Esophagus muscularis mucosa (tissue), 4 donors: ENCODE data around the gene TMEM150C. TPM values are rescaled to one million over a fixed set of nuclear protein-coding genes. Genes with fewer than 3 reads are reported as not detected.

Experiments used
- DNase-seq: peaks from one replicate; pipeline ENCODE4 v3.0.0-alpha.2; 2017; ENCODE audit errors: extremely low spot score
- H3K27ac ChIP-seq, 4 donors: fragments of 200-600 bp; sonication (generic); replicated peaks in 1 of 4; 1 replicate in 3 of 4; 2 replicates in 1 of 4; pipeline ENCODE4 v1.5.1; 2016 to 2019; ENCODE audit warnings: mild to moderate bottlenecking in 1 of 4
- H3K27me3 ChIP-seq, 4 donors: fragments of 200-600 bp; sonication (generic); one replicate each; pipeline versions ENCODE4 v1.5.1 to v1.6.0; 2016 to 2019
- H3K36me3 ChIP-seq, 4 donors: fragments of 200-600 bp; sonication (generic); one replicate each; pipeline ENCODE4 v1.5.1; 2016 to 2019
- H3K4me1 ChIP-seq, 4 donors: fragments of 200-600 bp; sonication (generic); one replicate each; pipeline ENCODE4 v1.5.1; 2016 to 2019
- H3K4me3 ChIP-seq, 4 donors: fragments of 200-600 bp; sonication (generic); 1 replicate in 2 of 4; 2 replicates in 2 of 4; pipeline ENCODE4 v1.5.1; 2016 to 2019; ENCODE audit warnings: mild to moderate bottlenecking in 4 of 4, moderate library complexity in 1 of 4
- H3K9me3 ChIP-seq, 4 donors: fragments of 200-600 bp; sonication (generic); 1 replicate in 3 of 4; 2 replicates in 1 of 4; pipeline ENCODE4 v1.5.1; 2016 to 2019
- EP300 ChIP-seq: sonication (generic); formaldehyde crosslinking; IDR thresholded peaks from one replicate; pipeline ENCODE4 v1.6.1; 2017; ENCODE audit warnings: antibody characterized with exemption
- POLR2A ChIP-seq: fragments of 450-650 bp; IDR thresholded peaks from one replicate; pipeline ENCODE4 v1.6.1; 2017; ENCODE audit warnings: antibody characterized with exemption, moderate library complexity, mild to moderate bottlenecking, low read depth
- POLR2AphosphoS5 ChIP-seq, 2 donors: sonication (generic); formaldehyde crosslinking; IDR thresholded peaks; one replicate each; pipeline ENCODE4 v1.6.1; 2017; ENCODE audit warnings: antibody characterized with exemption in 2 of 2
- WGBS: methylation state at CpG from one replicate; pipeline ENCODE4 v1.1.5; 2018; 5-methylcytosine and 5-hydroxymethylcytosine counted together
- intact Hi-C: fragments of 100-400 bp; cut with DNase I; formaldehyde crosslinking; loops from one replicate; pipeline ENCODE4 v1.15.1; 2023
- total RNA-seq, 4 donors: library from RNA; depleted of rRNA; stranded (reverse); fragments of >200 nt; gene quantifications; one replicate each; pipeline versions ENCODE4 v1.1.0 to v1.2.1, GENCODE V29; 2016
- TF ChIP-seq, protein P1 (sequence below), 3 experiments: fragments of 200-600 bp in 2 of 3; fragments of 450-650 bp in 1 of 3; sonication (generic) in 2 of 3; IDR thresholded peaks; one replicate each; pipeline ENCODE4 v1.5.1; 2017 to 2019; ENCODE audit warnings: antibody characterized with exemption in 3 of 3, mild to moderate bottlenecking in 2 of 3, moderate library complexity in 1 of 3

TMEM150C gene
- total RNA-seq, 4 donors from 2014 or later: 3.3 to 8.3 (median 5.6) TPM

DNA sequence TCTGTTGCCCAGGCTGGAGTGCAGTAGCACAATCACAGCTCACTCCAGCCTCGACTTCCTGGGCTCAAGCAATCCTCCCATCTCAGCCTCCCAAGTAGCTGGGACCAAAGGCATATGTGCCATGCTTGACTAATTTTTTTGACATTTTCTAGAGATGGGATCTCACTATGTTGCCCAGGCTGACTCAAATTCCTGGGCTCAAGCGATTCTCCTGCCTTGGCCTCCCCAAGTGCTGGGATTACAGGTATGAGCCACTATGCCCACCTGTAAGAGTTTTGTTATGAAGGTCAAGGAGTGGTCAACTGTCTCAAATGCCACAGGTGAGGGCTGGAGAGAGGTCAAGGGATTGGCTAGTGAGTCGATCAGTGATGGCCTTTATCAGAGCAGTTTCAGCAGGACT lies 32.5 kb downstream of the TMEM150C start:
- TF ChIP-seq POLR2A (no peak), POLR2AphosphoS5 (IDR thresholded peaks at IDR 0.05) (no peak), EP300 (no peak)
- TF ChIP-seq, protein P1, sequence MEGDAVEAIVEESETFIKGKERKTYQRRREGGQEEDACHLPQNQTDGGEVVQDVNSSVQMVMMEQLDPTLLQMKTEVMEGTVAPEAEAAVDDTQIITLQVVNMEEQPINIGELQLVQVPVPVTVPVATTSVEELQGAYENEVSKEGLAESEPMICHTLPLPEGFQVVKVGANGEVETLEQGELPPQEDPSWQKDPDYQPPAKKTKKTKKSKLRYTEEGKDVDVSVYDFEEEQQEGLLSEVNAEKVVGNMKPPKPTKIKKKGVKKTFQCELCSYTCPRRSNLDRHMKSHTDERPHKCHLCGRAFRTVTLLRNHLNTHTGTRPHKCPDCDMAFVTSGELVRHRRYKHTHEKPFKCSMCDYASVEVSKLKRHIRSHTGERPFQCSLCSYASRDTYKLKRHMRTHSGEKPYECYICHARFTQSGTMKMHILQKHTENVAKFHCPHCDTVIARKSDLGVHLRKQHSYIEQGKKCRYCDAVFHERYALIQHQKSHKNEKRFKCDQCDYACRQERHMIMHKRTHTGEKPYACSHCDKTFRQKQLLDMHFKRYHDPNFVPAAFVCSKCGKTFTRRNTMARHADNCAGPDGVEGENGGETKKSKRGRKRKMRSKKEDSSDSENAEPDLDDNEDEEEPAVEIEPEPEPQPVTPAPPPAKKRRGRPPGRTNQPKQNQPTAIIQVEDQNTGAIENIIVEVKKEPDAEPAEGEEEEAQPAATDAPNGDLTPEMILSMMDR (IDR thresholded peaks at IDR 0.05): no peak
- Histone ChIP-seq H3K27me3 (no peaks in the 10 kb centered on the region), H3K4me1 (no peaks in the 10 kb centered on the region), H3K27ac (no peak overlapping the region), H3K4me3 (no peak overlapping the region), H3K36me3 (no peaks in the 10 kb centered on the region), H3K9me3 (no peaks in the 10 kb centered on the region)
- WGBS: 91% methylated on average over 3 of the region's 3 CpGs
- DNase-seq: no peak
- intact Hi-C loops: no loop called here

DNA sequence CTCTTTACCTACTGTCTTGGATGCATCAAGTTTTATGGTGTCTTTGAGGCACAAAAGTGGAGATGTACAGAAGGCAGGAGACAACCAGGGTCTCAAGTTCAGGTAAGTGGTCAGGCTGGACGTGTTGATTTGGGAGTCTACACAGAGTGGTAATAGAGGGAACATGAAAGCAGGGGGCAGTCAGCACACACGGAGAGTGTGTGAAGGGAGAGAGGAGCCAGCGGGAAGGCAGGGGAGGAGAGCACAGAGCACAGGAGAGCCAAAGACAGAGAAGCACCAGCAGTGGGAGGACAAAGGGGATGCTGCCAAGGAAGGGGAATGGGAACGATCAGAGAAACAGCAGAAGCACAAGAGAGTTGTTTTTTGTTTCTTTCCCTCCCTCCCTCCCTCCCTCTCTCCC lies 32.9 kb downstream of the TMEM150C start:
- 61% methylated on average over 4 of the region's 4 CpGs for WGBS
- no peak overlapping the region for H3K4me3 ChIP-seq
- no peak for TF ChIP-seq EP300
- no peak for TF ChIP-seq POLR2AphosphoS5 (IDR thresholded peaks at IDR 0.05)
- TF ChIP-seq POLR2A: no peak
- TF ChIP-seq, protein P1 (IDR thresholded peaks at IDR 0.05): no peak
- H3K27ac ChIP-seq: no peak overlapping the region
- H3K27me3 ChIP-seq: no peaks in the 10 kb centered on the region
- no peaks in the 10 kb centered on the region for H3K9me3 ChIP-seq
- no peaks in the 10 kb centered on the region for H3K36me3 ChIP-seq
- intact Hi-C loops: no loop called here
- H3K4me1 ChIP-seq: no peaks in the 10 kb centered on the region
- DNase-seq: no peak

- no peak for DNase-seq
- no peaks in the 10 kb centered on the region for H3K9me3 ChIP-seq
- TF ChIP-seq EP300 (no peak), POLR2AphosphoS5 (IDR thresholded peaks at IDR 0.05) (no peak), POLR2A (no peak)
- 85% methylated on average over 2 of the region's 2 CpGs for WGBS
- H3K27me3 ChIP-seq: no peaks in the 10 kb centered on the region
- H3K4me1 ChIP-seq: no peaks in the 10 kb centered on the region
- H3K36me3 ChIP-seq: no peaks in the 10 kb centered on the region
- no peak overlapping the region for H3K27ac ChIP-seq
- H3K4me3 ChIP-seq: no peak overlapping the region
- intact Hi-C loops: no loop called here
Observed at GRCh38 chr4:82528074-82528473, 33.7 kb downstream of the TMEM150C start.

- no peak for DNase-seq
- Histone ChIP-seq H3K27ac (no peak overlapping the region), H3K9me3 (no peaks in the 10 kb centered on the region), H3K4me3 (no peak overlapping the region), H3K4me1 (no peaks in the 10 kb centered on the region), H3K36me3 (no peaks in the 10 kb centered on the region), H3K27me3 (no peaks in the 10 kb centered on the region)
- intact Hi-C loops: no loop called here
- TF ChIP-seq, protein P1 (IDR thresholded peaks at IDR 0.05): no peak
- no peak for TF ChIP-seq POLR2A
- 74% methylated on average over 4 of the region's 4 CpGs for WGBS
Observed at GRCh38 chr4:82525307-82525911, 36.4 kb downstream of the TMEM150C start.

DNA sequence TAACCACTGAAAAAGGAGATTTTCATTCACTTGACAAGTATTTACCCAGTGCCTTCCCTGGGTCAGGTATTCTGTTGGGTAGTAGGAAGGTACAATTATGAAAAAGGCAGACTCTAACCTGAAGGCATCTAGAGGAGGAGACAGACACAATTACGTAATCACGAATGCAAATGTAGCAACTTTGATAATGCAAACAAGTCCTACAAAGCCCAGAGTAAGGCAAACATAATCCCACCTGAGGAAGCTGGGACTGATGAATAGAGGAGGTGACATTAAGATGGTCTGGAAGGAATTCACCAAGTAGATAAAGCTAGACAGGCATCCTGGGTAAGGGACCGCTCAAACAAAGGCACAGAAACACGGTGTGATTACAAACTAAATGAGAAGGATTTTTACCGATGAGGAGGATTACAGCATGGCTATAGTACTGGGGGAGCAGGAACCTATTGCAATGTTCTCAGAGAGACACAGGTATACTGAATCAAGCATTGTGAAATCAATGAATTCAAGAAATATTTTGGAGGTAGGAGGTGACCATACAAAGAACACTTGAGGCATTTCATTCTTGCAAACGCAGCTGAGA lies 37.1 kb downstream of the TMEM150C start:
- Histone ChIP-seq H3K36me3 (no peaks in the 10 kb centered on the region), H3K4me1 (no peaks in the 10 kb centered on the region), H3K27me3 (no peaks in the 10 kb centered on the region), H3K9me3 (no peaks in the 10 kb centered on the region), H3K27ac (no peak overlapping the region), H3K4me3 (no peak overlapping the region)
- WGBS: 89% methylated on average over 6 of the region's 6 CpGs
- TF ChIP-seq POLR2AphosphoS5 (IDR thresholded peaks at IDR 0.05) (no peak), POLR2A (no peak), EP300 (no peak)
- TF ChIP-seq, protein P1 (IDR thresholded peaks at IDR 0.05): no peak
- intact Hi-C loops: no loop called here
- DNase-seq: no peak
